HG03460 (cell line): ENCODE measurements around the gene IGF2BP3.

ENCODE experiments used
- ATAC-seq: cut with Tn5 transposase; IDR thresholded peaks from one replicate; pipeline ENCODE4 v1.9.1; 2021; ENCODE audit not compliant: unreplicated experiment

IGF2BP3 gene

GRCh38 chr7:23472556-23472955 is 2.3 kb upstream of the IGF2BP3 start:
- no peak for ATAC-seq

- no peak for ATAC-seq
Observed at GRCh38 chr7:23472046-23472445, 1.8 kb upstream of the IGF2BP3 start.

- ATAC-seq, result no peak
Observed at GRCh38 chr7:23471106-23471859, 992 bp upstream of the IGF2BP3 start.

GRCh38 chr7:23469961-23470250 is 385 bp downstream of the IGF2BP3 start:
- ATAC-seq, result no peak

- no peak for ATAC-seq
Observed at GRCh38 chr7:23469150-23469960, 936 bp downstream of the IGF2BP3 start.

GRCh38 chr7:23468526-23469149 is 1.7 kb downstream of the IGF2BP3 start:
- ATAC-seq, result no peak

GRCh38 chr7:23467806-23468525 is 2.3 kb downstream of the IGF2BP3 start:
- ATAC-seq, result no peak

GRCh38 chr7:23467291-23467805 is 2.9 kb downstream of the IGF2BP3 start:
- ATAC-seq, result no peak

GRCh38 chr7:23462846-23463245 is 7.4 kb downstream of the IGF2BP3 start:
- ATAC-seq, result no peak

GRCh38 chr7:23458044-23458443 is 12.2 kb downstream of the IGF2BP3 start:
- no peak for ATAC-seq

GRCh38 chr7:23456093-23456492 is 14.2 kb downstream of the IGF2BP3 start:
- ATAC-seq, result no peak

GRCh38 chr7:23454881-23455526 is 15.3 kb downstream of the IGF2BP3 start:
- no peak for ATAC-seq

- no peak for ATAC-seq
Observed at GRCh38 chr7:23450518-23450917, 19.8 kb downstream of the IGF2BP3 start.

- no peak for ATAC-seq
Observed at GRCh38 chr7:23449941-23450340, 20.4 kb downstream of the IGF2BP3 start.

GRCh38 chr7:23445326-23445725 is 25.0 kb downstream of the IGF2BP3 start:
- ATAC-seq, result no peak

- no peak for ATAC-seq
Observed at GRCh38 chr7:23443974-23444373, 26.3 kb downstream of the IGF2BP3 start.

GRCh38 chr7:23438171-23438570 is 32.1 kb downstream of the IGF2BP3 start:
- ATAC-seq, result no peak

GRCh38 chr7:23434147-23434917 is 36.0 kb downstream of the IGF2BP3 start:
- ATAC-seq, result no peak

GRCh38 chr7:23431702-23432199 is 38.5 kb downstream of the IGF2BP3 start:
- no peak for ATAC-seq

GRCh38 chr7:23430893-23431259 is 39.4 kb downstream of the IGF2BP3 start:
- no peak for ATAC-seq
